K562 (cell line): ENCODE results near the gene RAB31. TPM values are rescaled to one million over a fixed set of nuclear protein-coding genes. Genes with fewer than 3 reads are reported as not detected.

ENCODE experiments used
- ATAC-seq: fragments of 200-7000 bp; cut with Tn5 transposase; 3 replicates; pipeline ENCODE4 v1.9.1; 2020; ENCODE audit warnings: moderate library complexity
- BruUV-seq: library from RNA; stranded (reverse); fragments of 400-500 nt; replicated peaks from 2 replicates; lab custom pipeline; 2021; lab: Mats Ljungman, UMichigan
- CTCF ChIA-PET: fragments of 300-600 bp; formaldehyde crosslinking; extraction: SDS; loops from one replicate; lab custom pipeline; 2021; ENCODE audit warnings: low intra/inter-chr PET ratio; lab: Yijun Ruan, JAX
- POLR2A ChIA-PET: fragments of 300-600, 350-650 bp; sonication (Branson Sonifier 250); formaldehyde crosslinking; extraction: SDS; loops from one replicate; lab custom pipeline; 2021; ENCODE audit warnings: antibody characterized with exemption, inconsistent platforms; lab: Yijun Ruan, JAX
- DNase-seq, 4 experiments: peaks; one replicate each; pipeline versions ENCODE4 v3.0.0 to v3.0.0-alpha.2; 2011 to 2018; ENCODE audit warnings: low spot score in 3 of 4, mixed read lengths in 3 of 4; ENCODE audit errors: extremely low read depth in 1 of 4
- FAIRE-seq: peaks from 2 replicates; lab custom pipeline; 2011; peaks lifted over from hg19 to GRCh38; lab: Jason Lieb, UNC
- H2AFZ ChIP-seq: 2 replicates; pipeline ENCODE4 v1.6.0; 2011; ENCODE audit warnings: low read depth, low read length, control low read depth, inconsistent platforms
- H3K27ac ChIP-seq: fragments of 200-600 bp; 3 replicates; pipeline ENCODE4 v1.8.0; 2011; ENCODE audit warnings: low read depth, mild to moderate bottlenecking, control low read depth, inconsistent platforms, low read length, moderate library complexity, mixed read lengths; ENCODE audit errors: extremely low read depth
- H3K27me3 ChIP-seq, 2 experiments: fragments of 300-600 bp in 1 of 2; 2 replicates in 1 of 2; 3 replicates in 1 of 2; pipeline versions ENCODE4 v1.6.0 to v1.8.0; 2011; ENCODE audit warnings: inconsistent platforms in 2 of 2, low read length in 2 of 2, mild to moderate bottlenecking in 1 of 2, mixed read lengths in 1 of 2, moderate library complexity in 1 of 2; ENCODE audit not compliant: control insufficient read depth in 2 of 2, insufficient read depth in 2 of 2
- H3K36me3 ChIP-seq: fragments of 300-600 bp; 3 replicates; pipeline ENCODE4 v1.8.0; 2011; ENCODE audit warnings: mild to moderate bottlenecking, low read length, inconsistent platforms; ENCODE audit not compliant: control insufficient read depth, insufficient read depth
- H3K4me1 ChIP-seq, 2 experiments: fragments of 200-600 bp in 1 of 2; replicated peaks in 1 of 2; 2 replicates in 1 of 2; 3 replicates in 1 of 2; pipeline versions ENCODE4 v1.5.1 to v1.8.0; 2011; ENCODE audit warnings: inconsistent platforms in 2 of 2, low read length in 2 of 2, mild to moderate bottlenecking in 1 of 2, mixed read lengths in 1 of 2, moderate library complexity in 1 of 2; ENCODE audit not compliant: control insufficient read depth in 2 of 2, insufficient read depth in 2 of 2
- H3K4me2 ChIP-seq: 2 replicates; pipeline ENCODE4 v1.6.1; 2011; ENCODE audit warnings: low read length, control low read depth, inconsistent platforms, mixed read lengths; ENCODE audit not compliant: insufficient read depth
- H3K4me3 ChIP-seq: fragments of 200-600 bp; sonication (generic), shearing (Covaris generic); 2 replicates; pipeline ENCODE4 v1.5.1; 2016; ENCODE audit warnings: control low read depth, inconsistent platforms
- H3K79me2 ChIP-seq: fragments of 200-600 bp; 3 replicates; pipeline ENCODE4 v1.8.0; 2011; ENCODE audit warnings: low read length, inconsistent platforms; ENCODE audit not compliant: control insufficient read depth, insufficient read depth
- H3K9ac ChIP-seq, 2 experiments: 2 replicates each; pipeline versions ENCODE4 v1.6.0 to v1.6.1; 2011; ENCODE audit warnings: low read depth in 2 of 2, low read length in 2 of 2, control low read depth in 1 of 2, inconsistent platforms in 1 of 2, mild to moderate bottlenecking in 1 of 2, mixed read lengths in 1 of 2; ENCODE audit not compliant: insufficient read depth in 1 of 2
- H3K9me1 ChIP-seq: one replicate; pipeline ENCODE4 v1.6.0; 2011; ENCODE audit warnings: inconsistent platforms, mild to moderate bottlenecking, low read length, moderate library complexity; ENCODE audit not compliant: control insufficient read depth, insufficient read depth
- H3K9me3 ChIP-seq: replicated peaks from 2 replicates; pipeline ENCODE4 v1.5.1; 2011; ENCODE audit warnings: low read depth, low read length, inconsistent platforms; ENCODE audit not compliant: control insufficient read depth, insufficient read depth
- H4K20me1 ChIP-seq: replicated peaks from 2 replicates; pipeline ENCODE4 v1.6.1; 2011; ENCODE audit warnings: low read length, inconsistent platforms, mixed read lengths; ENCODE audit not compliant: control insufficient read depth, insufficient read depth
- ARNT ChIP-seq, 2 experiments: fragments of 450-650 bp; IDR thresholded peaks; 2 replicates each; pipeline ENCODE4 v1.6.1; 2016; ENCODE audit warnings: mild to moderate bottlenecking in 1 of 2
- CBX2 ChIP-seq: fragments of 200-600 bp; sonication (generic); IDR thresholded peaks from one replicate; pipeline ENCODE4 v1.6.1; 2012; ENCODE audit warnings: mild to moderate bottlenecking, low read length, inconsistent platforms; ENCODE audit not compliant: insufficient read depth, poor library complexity, severe bottlenecking
- CREM ChIP-seq: IDR thresholded peaks from 2 replicates; pipeline ENCODE4 v1.6.1; 2014; ENCODE audit warnings: antibody characterized with exemption, low read depth
- EHMT2 ChIP-seq: fragments of 450-650 bp; IDR thresholded peaks from 2 replicates; pipeline ENCODE4 v1.6.1; 2018; ENCODE audit warnings: antibody characterized with exemption
- ESRRB ChIP-seq: fragments of 250-450 bp; sonication (Bioruptor Pico); IDR thresholded peaks from 2 replicates; pipeline ENCODE4 v1.5.0; 2020; ENCODE audit warnings: mild to moderate bottlenecking, moderate library complexity, borderline replicate concordance
- EWSR1 ChIP-seq: fragments of 450-650 bp; IDR thresholded peaks from 2 replicates; pipeline ENCODE4 v1.6.1; 2018; ENCODE audit warnings: borderline replicate concordance, mild to moderate bottlenecking, low read depth, moderate library complexity; ENCODE audit not compliant: partially characterized antibody
- GATA2 ChIP-seq: sonication (generic); formaldehyde crosslinking; IDR thresholded peaks from 2 replicates; pipeline ENCODE4 v1.4.0; 2020; ENCODE audit warnings: mild to moderate bottlenecking, missing genetic modification reagents
- LEF1 ChIP-seq: fragments of 450-650 bp; IDR thresholded peaks from 2 replicates; pipeline ENCODE4 v1.6.1; 2016; ENCODE audit warnings: mild to moderate bottlenecking
- MBD1 ChIP-seq: fragments of 250-450 bp; sonication (Bioruptor Pico); IDR thresholded peaks from 2 replicates; pipeline ENCODE4 v1.8.0; 2022; ENCODE audit warnings: inconsistent platforms
- MLLT1 ChIP-seq, 2 experiments: fragments of 450-650 bp; IDR thresholded peaks; 2 replicates each; pipeline ENCODE4 v1.6.1; 2016
- TAF9B ChIP-seq: fragments of 450-650 bp; IDR thresholded peaks from 2 replicates; pipeline ENCODE4 v1.6.1; 2018; ENCODE audit warnings: mild to moderate bottlenecking; ENCODE audit not compliant: partially characterized antibody
- TCF15 ChIP-seq: fragments of 250-450 bp; sonication (Bioruptor Pico); IDR thresholded peaks from 2 replicates; pipeline ENCODE4 v1.8.0; 2022; ENCODE audit warnings: moderate library complexity, mild to moderate bottlenecking, inconsistent platforms
- U2AF2 ChIP-seq: fragments of 200-400 bp; formaldehyde crosslinking; optimal IDR thresholded peaks from 2 replicates; pipeline ENCODE3; 2017; ENCODE audit warnings: low read depth, mild to moderate bottlenecking, low read length
- ZNF263 ChIP-seq: sonication (generic); formaldehyde crosslinking; IDR thresholded peaks from 2 replicates; pipeline ENCODE4 v1.8.0; 2022; ENCODE audit warnings: mild to moderate bottlenecking, missing genetic modification reagents, borderline replicate concordance
- ZNF408 ChIP-seq: fragments of 250-450 bp; sonication (Bioruptor Pico); IDR thresholded peaks from 2 replicates; pipeline ENCODE4 v1.4.0; 2020; ENCODE audit warnings: low read depth, mild to moderate bottlenecking, moderate library complexity
- WGBS: fragments of 100-300 bp; shearing (Covaris generic); methylation state at CpG from one replicate; pipeline ENCODE4 v1.1.6; 2016; ENCODE audit warnings: low coverage, mixed read lengths; ENCODE audit not compliant: insufficient coverage; ENCODE audit errors: missing lambda C conversion rate; 5-methylcytosine and 5-hydroxymethylcytosine counted together
- in situ Hi-C: fragments of 300-500 bp; cut with MboI; formaldehyde crosslinking; loops from 4 replicates; pipeline ENCODE4 v1.15.0; 2018; ENCODE audit warnings: inconsistent platforms, mixed read lengths
- intact Hi-C: fragments of 100-400 bp; cut with micrococcal nuclease; formaldehyde crosslinking; loops from 2 replicates; pipeline ENCODE4 v1.14.2; 2022
- polyA plus RNA-seq, 8 experiments: library from polyadenylated mRNA; depleted of rRNA in 4 of 8; stranded (reverse) in 5 of 8; unstranded in 3 of 8; fragments of >200 nt; fragmentation: Nextera tagmentation in 2 of 8; fragmentation: Illumina TruSeq in 1 of 8; extraction: Ambion mirVana in 2 of 8; extraction: Trizol in 1 of 8; gene quantifications; 2 replicates each; pipeline versions ENCODE4 v1.2.1 to v1.2.3, GENCODE V29; 2011 to 2014; ENCODE audit warnings: inconsistent platforms in 1 of 8, missing spikeins in 1 of 8
- total RNA-seq, 7 experiments: library from RNA; depleted of rRNA in 6 of 7; stranded (reverse); fragments of >200 nt in 6 of 7; fragmentation: Illumina TruSeq in 2 of 7; extraction: Trizol in 2 of 7; gene quantifications; 2 replicates each; pipeline versions ENCODE4 v1.2.1 to v1.2.3, GENCODE V29; 2011 to 2021; ENCODE audit warnings: low replicate concordance in 1 of 7

RAB31 gene
- total and polyA plus RNA-seq, 9 of the 15 experiments (the other 6 are each of a cell fraction or from before 2014, with no cell fraction given): 20.7 to 70.4 (median 41.3) TPM

GRCh38 chr18:9822587-9823185 lies 114.6 kb downstream of the RAB31 start (continued):
- TF ChIP-seq MBD1 (CRISPR knock-in tag): 0 out of 2 replicates have a peak, but pooled peaks have one; percentile 22
- TF ChIP-seq ZNF263: no peak
- TF ChIP-seq, all 486 proteins: peak for 15

- Histone ChIP-seq H2AFZ (no peak overlapping the region), H3K27ac (peak overlapping the region; percentile 13; the same call in 2 of the 3 replicates), H4K20me1 (no peaks in the 10 kb centered on the region), H3K27me3 (no peaks in the 10 kb centered on the region), H3K9me3 (0 out of 2 replicates have a peak, but pooled peaks cover 4% of the 10 kb centered on the region), H3K4me2 (no peak overlapping the region), H3K4me3 (no peak overlapping the region), H3K4me1 (peaks cover 36 to 62% of the 10 kb centered on the region in 2 experiments), H3K79me2 (peaks cover 4% of the 10 kb centered on the region; the same call in 2 of the 3 replicates), H3K36me3 (0 out of 3 replicates have a peak, but pooled peaks cover 4% of the 10 kb centered on the region), H3K9ac (no peak overlapping the region), H3K9me1 (no peaks in the 10 kb centered on the region)
- 5% methylated on average over 4 of the region's 4 CpGs for WGBS
- ChIA-PET POLR2A (interaction anchor here (1.0 kb wide), 1 partner anchor 13 kb away, joined by 3 read pairs; no protein-coding TSS in a partner anchor), CTCF (no interaction called here)
- DNase-seq (peak in 1 of 4 experiments; percentile 44), FAIRE-seq (peak; percentile 57), ATAC-seq (no peak)
- no TSS peak for BruUV-seq
- in situ Hi-C loops: no loop called here
- intact Hi-C loops: loop anchor here (2.0 kb wide), 2 partner anchors 21 to 53 kb away; no protein-coding TSS in a partner anchor
- 0 out of 4 replicates have a peak, but pooled peaks of 1 of the 2 experiments have one; percentile 36 for TF ChIP-seq ARNT (IDR thresholded peaks at IDR 0.05)
- peak; percentile 82 for TF ChIP-seq EHMT2
- no peak for TF ChIP-seq ESRRB (CRISPR knock-in tag)
- no peak for TF ChIP-seq EWSR1
- TF ChIP-seq MLLT1 (IDR thresholded peaks at IDR 0.05): peak; percentile 87 to 92
- TF ChIP-seq TCF15 (CRISPR knock-in tag): no peak
- TF ChIP-seq GATA2 (CRISPR knock-in tag): no peak
- TF ChIP-seq LEF1: no peak
- TF ChIP-seq CREM: no peak
- no peak for TF ChIP-seq TAF9B
- no peak for TF ChIP-seq ZNF408 (CRISPR knock-in tag)
- no peak for TF ChIP-seq CBX2
- TF ChIP-seq U2AF2: no peak
Measured at GRCh38 chr18:9823805-9824473, 115.8 kb downstream of the RAB31 start.
